AG09319 (cell line): ENCODE measurements around the gene TIPARP.

Experiments used
- DNase-seq: peaks from one replicate; pipeline ENCODE4 v3.0.0-alpha.2; 2010; ENCODE audit warnings: low read depth; ENCODE audit errors: extremely low read depth
- CTCF ChIP-seq: IDR thresholded peaks from 2 replicates; pipeline ENCODE4 v1.5.1; 2011; ENCODE audit warnings: low read depth, mild to moderate bottlenecking, inconsistent platforms, low read length, moderate library complexity

TIPARP gene

GRCh38 chr3:156750874-156751245, 76.5 kb downstream of the TIPARP start:
- no peak for TF ChIP-seq CTCF
- no peak for DNase-seq

GRCh38 chr3:156751461-156752025, 77.2 kb downstream of the TIPARP start:
- TF ChIP-seq CTCF, result peak; percentile 23

More at GRCh38 chr3:156751461-156752025, 77.2 kb downstream of the TIPARP start:
- DNase-seq, result peak; percentile 90
